GM12872 (cell line): ENCODE measurements around the gene CMC2.
A peak's percentile ranks its signal among the peaks of the same experiment; 100 is the strongest.

Experiments
- CTCF ChIP-seq: IDR thresholded peaks from 3 replicates; pipeline ENCODE4 v1.5.1; 2011; ENCODE audit warnings: low read depth, mild to moderate bottlenecking, low read length, moderate library complexity; ENCODE audit not compliant: insufficient read depth

CMC2 gene

DNA sequence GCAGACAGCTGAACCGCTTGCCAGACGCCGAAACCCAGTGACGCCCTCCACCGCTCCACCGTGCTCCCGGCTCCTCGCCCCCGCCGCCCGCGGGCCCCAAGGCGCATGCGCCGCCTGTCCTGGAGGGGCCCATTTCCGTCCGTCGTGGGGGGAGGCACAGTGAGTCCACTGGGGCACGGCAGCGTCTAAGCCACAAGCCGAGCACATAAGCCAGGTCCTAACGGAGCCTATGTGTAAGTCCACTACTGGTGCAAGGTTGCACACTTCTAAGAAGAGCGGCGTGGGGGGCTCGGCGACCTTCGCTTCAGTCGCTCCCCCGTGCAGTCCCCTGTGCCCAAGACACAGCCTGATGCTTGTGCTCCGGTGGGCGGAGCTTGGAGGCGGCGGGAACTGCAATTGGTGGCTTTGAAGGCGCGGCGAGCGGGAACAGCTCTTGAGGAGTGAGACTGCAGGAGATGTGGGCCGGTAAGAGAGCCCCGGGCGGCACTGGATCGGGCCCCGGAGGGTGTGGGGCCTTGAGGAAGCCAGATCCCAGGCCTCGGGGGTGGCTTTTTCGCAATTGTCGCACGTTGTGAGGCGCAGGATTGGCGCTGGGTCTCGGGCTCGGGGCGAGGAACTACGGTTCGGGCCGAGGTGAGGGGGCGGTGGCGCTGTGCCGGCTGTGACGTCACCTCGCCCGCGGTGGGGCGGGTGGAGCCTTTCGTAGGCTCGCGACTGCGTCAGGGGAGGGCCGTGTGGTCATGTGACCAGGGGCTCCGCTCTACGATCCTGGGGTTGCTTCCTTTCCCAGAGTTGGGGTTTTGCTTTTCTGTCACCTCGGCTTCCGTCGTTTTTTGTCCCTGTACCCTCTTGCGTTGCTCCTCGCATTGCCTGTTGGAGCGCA lies at the start of gene CMC2, which contains the start of gene CENPN:
CMC2 (minus strand) TSS at position 73 of the 883 bp plus-strand sequence. CDS start 9,491 bp downstream, outside the sequence.
CENPN (plus strand) TSS at position 402 of the 883 bp plus-strand sequence. CDS start 4,726 bp downstream, outside the sequence.
- peak; percentile 9; the same call in 1 of the 3 replicates for TF ChIP-seq CTCF

DNA sequence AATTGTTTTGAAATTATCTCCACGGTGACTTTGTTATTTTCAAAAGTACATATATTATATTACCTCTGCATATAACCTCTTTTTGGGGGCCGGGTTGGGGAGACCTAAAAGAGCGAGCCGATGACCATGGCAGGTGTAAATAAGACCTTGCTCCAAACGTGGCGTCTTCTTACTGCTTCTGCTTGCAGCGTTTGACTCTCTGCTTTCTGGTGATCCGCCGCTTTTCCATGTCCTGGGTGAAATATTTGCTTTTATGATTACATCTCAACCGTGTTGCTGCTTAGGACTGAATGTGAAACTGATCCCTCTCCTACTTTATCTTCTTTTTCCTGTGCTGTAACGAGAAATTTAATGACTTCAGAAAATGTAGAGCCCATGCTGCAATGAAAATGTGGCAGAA lies 47.1 kb upstream of the CMC2 start:
- no peak for TF ChIP-seq CTCF

DNA sequence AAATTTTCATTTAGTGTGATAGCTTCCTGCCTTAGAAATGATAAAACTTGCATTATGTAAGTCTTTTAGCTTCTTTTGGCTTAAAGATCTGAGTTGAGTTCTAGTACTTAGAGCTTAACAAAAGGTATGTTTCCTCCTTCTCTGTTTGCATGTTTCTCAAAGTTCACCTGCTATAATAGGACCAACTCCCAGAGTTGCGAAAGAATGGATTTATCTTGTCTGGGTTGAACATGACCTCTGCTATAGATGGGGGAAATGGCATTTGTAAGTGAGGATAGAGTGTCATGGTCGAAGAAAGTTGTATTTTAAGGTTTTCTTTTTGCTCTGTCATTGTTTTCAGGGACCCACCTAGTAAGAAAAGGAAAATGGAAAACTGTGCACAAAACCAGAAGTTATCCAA lies 36.1 kb upstream of the CMC2 start:
- no peak for TF ChIP-seq CTCF

DNA sequence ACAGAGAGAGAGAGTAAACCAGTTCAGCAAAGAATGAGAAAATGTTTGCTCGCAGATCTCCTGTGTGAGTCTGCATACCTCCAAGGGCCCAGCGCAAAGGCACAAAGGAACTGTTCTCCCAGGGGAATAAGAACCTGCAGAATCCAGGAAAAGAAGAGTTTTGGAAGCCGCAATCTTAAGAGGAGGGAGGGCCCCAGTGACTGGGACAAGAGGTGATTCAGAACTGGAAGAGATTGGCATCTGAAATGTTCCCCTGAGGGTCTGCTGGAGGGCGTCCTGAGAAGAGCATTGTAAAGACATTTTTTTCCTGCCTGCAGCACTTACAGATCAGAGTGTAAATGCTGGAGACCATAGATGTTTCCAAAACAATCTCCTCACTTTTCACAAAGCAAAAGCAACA lies 35.0 kb upstream of the CMC2 start:
- no peak for TF ChIP-seq CTCF

DNA sequence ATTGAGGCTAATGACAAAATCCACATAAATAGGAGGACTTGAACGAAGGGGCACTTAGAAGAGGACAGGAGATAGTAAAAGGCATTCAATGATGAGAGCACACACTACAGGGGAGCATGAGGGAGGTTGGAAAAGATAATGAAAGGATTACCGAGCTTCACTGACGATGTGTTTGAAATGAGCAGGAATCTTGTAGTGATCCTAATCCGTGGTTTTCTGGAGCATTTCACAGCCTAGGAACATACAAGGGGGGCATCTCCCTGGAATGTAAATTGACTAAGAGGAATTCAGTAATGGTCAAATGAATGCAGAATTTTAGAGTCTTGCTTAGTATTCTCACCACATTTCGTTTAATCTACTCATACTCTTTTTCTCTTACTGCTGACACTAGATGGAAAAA lies 34.2 kb upstream of the CMC2 start:
- no peak for TF ChIP-seq CTCF

- no peak for TF ChIP-seq CTCF
These were observed 33.4 kb upstream of the CMC2 start for GRCh38 chr16:81040131-81040530.

GRCh38 chr16:81036751-81037350 lies 30.2 kb upstream of the CMC2 start:
- TF ChIP-seq CTCF, result no peak
